Activated effector memory CD4-positive, alpha-beta T cell treated with Interleukin-2 at 50 U/mL for 16 hours (primary cell): ENCODE data around the gene ITK.

ENCODE experiments used
- DNase-seq: peaks from one replicate; pipeline ENCODE4 v3.0.0-alpha.2; 2020

The ITK gene

GRCh38 chr5:157180374-157181264 is at the start of gene ITK:
ITK (plus strand) TSS chr5:157180840; CDS start chr5:157180978, 138 bp downstream.
- no peak for DNase-seq

DNA sequence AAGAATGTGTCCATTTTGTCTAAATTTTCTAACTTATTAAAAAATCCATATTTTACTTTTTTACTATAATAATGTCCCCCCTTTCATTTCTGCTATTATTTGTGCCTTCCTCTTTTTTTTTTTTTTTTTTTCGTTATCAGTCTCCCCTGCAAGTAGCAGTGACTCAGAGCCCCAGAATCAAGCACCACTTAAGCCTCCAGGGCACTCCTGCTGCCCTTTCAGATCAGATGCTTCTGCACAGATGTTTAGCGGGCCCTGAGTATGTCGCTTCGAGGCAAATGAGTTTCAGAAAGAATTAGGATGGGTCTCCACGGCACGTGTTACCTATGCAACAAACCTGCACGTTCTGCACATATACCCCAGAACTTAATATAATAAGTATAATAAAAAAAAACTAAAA is 49.7 kb upstream of the ITK start:
- DNase-seq = no peak

DNA sequence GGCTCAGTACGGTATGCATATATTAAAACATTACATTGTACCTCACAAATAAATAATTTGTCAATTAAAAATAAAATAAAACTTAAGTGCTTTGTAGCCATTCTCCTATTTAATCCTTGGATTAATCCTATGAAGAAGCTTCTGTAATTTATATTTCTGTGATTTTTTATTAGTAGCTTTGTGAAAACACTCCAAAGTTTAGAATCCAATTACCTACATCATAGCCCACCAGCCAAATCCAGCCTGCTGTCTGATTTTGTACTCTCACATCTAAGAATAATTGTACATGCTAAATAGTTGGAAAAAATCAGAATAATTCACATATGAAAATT is 48.4 kb upstream of the ITK start:
- no peak for DNase-seq

DNA sequence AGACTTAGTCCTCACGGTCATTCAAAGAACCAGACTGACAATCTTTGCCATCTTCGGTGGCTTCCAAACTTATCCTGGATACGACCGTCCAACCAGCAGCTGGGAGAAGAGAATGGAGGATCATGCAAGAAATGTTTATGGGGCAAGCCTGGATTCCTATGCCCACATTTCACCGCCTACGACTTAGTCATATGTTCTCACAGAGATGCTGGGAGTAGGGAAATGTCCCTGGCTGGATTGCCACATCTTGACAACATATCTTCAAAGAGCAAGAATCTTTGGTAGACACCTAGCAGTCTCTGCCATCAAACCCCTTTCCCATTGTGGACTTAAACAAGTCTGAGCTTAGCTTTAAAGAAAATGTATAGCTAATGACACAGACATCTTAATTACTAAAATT is 42.9 kb upstream of the ITK start:
- no peak for DNase-seq

GRCh38 chr5:157142317-157143126 is 38.1 kb upstream of the ITK start, which contains the start of gene MED7:
MED7 (minus strand) TSS chr5:157142865; CDS start chr5:157139431, 3,434 bp downstream.
- peak; percentile 88 for DNase-seq

DNA sequence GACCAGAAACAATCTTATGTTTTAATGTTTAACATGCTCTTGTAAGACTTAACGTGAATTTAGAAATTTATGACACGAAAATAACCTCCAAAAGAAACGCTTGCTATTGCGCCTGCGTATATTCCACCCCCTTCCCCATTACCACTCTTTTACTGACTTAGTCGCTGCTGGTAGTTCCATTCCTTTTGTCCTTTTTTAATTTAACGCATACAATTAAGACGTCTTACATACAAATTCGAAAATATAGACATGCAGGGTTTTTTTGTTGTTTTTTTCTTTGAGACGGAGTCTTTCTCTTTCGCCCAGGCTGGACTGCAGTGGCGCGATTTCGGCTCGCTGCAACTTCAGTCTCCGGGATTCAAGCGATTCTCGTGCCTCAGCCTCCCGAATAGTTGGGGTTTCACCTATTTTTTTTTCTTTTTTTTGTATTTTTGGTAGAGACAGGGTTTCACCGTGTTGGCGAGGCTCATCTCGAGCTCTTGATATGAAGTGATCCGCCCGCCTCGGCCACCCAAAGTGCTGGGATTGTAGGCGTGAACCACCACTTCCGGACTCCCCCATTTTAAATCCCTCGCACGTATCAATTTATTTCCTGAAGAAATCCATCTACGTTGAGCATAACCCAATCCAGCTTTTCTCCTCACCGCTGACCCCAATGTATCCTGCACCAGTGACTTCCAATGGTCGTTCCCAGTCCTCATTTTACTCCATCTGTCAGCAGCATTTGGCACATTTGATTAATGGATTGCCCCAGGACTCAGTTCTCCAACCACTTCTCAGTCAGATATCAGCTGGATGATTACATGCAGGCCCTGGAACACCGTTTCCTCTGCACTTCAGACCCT is 37.3 kb upstream of the ITK start:
- DNase-seq = peak; percentile 36

DNA sequence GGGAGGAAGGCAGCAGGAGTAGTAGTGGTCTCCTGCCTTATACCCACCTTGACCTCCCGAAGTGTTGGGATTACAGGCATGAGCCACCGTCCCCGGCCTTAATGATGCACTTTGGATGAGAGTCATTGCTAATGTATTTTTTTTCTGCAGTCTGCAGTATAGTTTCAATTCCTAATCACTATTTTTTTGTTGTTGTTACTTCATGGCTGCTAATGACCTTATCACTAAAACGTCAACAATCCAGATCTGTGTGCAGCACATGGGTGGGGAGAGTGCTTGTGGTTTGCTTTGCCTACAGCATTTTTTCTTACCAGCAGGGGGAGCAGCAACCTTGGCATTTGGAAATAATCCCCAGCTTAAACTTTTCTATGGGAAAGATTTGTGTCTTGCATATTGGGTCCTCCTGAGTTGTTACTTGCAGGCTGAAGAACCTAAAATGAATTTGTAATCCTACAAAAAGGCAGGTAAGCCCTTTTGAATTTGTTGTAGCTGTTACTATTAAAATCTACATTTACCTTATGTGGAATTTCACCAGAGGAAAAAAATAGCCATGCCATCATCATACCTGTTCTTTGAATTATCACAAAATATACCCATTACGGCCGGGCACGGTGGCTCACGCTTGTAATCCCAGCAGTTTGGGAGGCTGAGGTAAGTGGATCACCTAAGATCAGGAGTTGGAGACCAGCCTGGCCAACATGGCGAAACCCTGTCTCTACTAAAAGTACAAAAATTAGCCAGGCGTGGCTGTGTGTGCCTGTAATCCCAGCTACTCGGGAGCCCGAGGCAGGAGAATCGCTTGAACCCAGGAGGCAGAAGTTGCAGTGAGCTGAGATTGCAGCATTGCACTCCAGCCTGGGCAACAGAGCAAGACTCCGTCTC is 31.7 kb upstream of the ITK start:
- DNase-seq = peak; percentile 65

GRCh38 chr5:157150995-157151394 is 29.6 kb upstream of the ITK start:
- no peak for DNase-seq

DNA sequence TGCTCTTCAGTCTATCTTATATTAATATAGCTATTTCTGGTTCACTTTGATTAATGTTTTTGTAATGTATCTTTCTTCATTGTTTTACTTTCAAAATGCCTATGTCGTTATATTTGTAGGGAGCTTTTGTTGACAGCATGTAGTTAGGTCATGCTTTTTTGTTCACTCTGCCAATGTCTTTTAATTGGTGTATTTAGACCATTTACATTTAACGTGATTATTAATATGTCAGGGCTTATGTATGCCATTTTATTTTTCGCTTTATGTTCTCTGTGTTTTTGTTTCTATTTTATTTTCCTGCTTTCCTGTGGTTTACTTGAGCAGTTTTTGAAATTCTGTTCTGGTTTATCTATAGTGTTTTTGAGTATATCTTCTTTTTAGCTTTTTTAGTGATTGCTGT is 25.3 kb upstream of the ITK start:
- no peak for DNase-seq

GRCh38 chr5:157157293-157157891 is 23.2 kb upstream of the ITK start:
- DNase-seq = no peak

GRCh38 chr5:157159209-157159751 is 21.4 kb upstream of the ITK start:
- peak; percentile 26 for DNase-seq

DNA sequence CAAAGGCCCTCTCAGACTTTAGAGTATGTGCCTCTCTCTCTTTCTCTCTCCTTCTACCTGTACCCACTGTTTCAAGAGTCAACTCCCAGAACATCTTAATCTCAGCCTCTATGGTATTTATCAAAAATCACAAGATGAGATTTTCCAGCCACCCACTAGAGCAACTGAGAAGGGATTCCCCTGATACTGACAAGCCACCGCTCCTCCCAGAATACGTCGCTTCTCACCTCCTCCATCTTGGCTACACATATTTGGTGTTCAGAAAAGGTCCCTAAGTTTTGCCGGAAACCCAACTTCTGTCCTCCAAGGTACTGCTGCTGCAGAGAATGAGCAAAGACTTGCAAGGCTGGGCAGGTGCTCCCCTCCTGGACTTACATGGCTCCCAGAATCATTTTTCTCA is 20.6 kb upstream of the ITK start:
- DNase-seq = no peak

DNA sequence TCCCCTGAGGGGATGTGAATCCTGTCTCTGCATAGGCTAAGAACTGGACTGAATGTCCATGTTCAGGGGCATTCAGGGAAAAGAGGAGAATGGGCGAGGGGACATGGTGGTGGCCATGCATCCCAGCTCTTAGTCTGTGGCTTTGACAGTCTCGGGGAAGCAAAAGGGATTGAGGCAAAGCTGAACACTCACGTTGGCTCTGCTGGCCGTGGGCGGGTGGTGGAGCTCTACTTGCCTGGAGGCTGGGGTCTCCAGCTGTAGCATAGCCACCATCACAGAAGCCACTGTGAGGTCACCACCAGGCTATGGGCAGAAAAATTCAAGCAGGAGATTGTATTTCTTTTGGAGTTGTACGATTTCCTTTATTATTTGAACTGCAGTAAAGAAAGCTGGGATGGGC is 18.6 kb upstream of the ITK start:
- no peak for DNase-seq

- no peak for DNase-seq
These were observed 17.6 kb upstream of the ITK start for GRCh38 chr5:157162919-157163510.

- no peak for DNase-seq
These were observed 16.1 kb upstream of the ITK start for GRCh38 chr5:157164521-157164920.

DNA sequence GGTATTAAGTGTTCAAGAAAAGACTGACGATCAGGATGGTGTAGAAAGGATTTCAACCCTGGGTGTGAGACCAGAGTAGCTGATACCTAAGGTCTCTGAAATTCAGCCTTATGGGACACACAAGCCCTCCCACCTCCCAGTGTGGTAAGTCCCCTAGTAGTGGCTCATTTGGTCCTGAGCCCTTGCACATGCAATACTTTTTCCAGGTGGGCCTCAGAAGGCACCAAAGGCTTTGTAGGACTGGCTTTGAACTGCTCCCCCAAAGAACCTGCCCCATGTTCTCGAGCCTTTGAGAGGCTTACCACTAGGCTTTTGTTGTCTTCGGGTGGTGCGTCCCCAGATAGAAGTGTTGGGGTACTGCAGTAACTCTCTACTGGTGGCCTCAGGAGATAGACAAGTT is 15.4 kb upstream of the ITK start:
- DNase-seq = no peak

DNA sequence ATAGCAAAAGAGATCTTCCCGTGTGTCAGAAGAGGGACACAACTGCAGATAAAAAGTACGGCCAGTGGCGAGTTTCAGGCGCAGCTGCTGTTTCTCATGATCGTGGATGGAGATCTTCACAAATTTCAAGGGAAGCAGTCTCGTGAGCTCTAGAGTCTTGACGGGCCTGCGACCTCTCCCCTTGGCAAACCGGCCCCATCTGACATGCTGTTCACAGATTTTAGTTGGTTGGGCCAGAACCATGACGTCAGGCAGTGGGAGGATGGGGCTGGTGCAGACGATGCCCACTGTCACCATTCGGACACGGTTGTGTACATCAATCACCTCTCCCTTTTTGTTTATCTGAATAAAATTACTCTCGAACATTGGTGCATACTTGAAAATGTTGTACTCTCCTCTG is 15.0 kb upstream of the ITK start:
- no peak for DNase-seq

DNA sequence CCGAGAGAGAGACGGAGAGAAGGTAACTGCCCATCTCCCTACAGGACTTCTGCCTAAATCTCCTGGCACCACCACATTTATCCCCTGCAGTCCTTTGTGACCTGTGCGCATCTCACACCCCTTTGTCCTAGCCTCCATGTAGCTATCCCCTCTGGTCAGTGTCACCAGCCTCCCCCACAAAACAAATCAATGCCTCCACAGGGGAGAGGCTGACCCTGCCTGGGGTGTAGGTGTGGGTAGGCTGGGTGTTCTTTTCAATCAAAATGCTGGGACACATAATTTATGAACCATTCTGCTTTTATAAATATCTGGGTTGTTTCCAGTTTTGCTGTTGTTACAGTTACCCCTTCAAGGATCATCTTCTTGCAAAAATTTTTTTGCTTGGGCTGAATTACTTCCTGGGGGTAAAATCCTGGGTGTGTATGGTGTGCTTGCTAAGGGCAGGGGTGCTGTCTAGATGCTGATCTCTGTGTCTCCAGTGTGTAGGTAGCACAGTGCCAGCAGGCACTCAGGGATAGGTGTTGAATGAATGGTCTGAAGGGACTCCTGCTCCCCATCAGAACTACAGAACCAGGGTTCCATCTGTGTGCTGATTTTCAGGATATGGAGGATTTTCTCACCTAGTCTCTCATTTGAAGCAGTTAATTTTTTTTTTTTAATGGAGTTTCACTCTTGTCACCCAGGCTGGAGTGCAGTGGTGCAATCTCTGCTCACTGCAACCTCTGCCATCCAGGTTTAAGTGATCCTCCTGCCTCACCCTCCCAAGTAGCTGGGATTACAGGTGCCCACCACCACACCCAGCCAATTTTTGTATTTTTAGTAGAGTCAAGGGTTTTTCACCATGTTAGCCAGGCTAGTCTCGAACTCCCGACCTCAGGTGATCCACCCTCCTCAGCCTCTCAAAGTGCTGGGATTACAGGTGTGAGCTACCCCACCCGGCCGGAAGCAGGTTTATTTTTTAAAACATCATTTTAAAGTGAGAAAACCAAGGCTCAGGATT is 14.1 kb upstream of the ITK start, which contains the start of gene GARIN3:
TSS of gene GARIN3 (minus strand) at position 51 of the 1,000 bp plus-strand sequence. CDS start 96 bp downstream, outside the sequence.
- no peak for DNase-seq

DNA sequence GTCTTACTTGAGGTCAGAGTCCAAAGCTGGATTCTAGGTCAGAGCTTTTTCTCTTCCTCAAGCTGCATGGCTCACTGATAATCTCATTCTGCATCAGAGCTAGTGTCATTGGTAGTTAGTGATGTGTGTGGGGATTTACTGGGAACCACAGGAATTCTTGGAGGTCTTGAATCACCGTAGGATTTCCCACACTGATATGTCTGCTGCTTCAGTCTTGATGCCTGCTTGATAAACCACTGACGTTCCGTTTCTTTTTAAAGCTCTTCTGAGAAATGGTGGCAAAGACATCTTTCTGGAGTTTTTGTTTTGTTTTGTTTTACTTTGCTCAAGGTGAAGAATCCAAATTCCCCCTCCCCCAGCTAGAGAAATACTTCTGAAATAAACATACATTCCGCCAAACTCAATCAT is 13.4 kb upstream of the ITK start:
- DNase-seq = no peak
